ENCODE results near the gene ATP5F1D.

DNA sequence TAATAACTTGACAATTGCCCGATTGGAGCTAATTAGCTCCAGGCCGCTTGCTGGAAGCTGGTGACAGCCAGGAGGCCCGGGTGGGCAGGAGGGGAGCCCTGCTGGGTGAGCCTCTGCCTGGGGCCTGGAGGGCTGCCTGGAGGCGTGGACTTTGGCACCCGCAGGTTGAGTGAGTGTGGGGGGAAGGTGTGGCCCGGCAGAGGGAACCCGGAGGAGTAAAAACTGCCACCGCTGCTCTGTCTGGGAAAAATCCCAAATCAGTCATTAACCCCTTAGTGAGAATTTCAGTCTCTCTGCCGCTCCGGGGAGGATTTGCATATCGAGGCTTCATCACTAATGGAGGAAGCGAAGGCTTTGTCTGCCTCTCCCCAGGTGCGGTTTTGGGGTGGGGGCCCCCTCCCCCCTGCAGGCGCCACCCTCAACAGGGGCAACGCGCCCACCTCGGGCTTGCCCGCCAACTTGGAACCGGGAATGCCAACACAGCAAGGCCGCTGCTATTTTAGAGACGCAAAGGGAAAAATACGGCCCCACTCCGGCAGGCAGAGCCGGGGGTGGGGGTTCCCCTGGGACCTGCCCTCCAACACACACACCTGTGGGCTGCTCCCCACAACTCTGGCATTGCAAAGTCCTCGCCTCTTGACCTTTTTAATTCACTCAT, 50.3 kb downstream of the ATP5F1D start:
- TF ChIP-seq POLR2A (IDR thresholded peaks at IDR 0.05) = no peak
- TF ChIP-seq, protein P1, sequence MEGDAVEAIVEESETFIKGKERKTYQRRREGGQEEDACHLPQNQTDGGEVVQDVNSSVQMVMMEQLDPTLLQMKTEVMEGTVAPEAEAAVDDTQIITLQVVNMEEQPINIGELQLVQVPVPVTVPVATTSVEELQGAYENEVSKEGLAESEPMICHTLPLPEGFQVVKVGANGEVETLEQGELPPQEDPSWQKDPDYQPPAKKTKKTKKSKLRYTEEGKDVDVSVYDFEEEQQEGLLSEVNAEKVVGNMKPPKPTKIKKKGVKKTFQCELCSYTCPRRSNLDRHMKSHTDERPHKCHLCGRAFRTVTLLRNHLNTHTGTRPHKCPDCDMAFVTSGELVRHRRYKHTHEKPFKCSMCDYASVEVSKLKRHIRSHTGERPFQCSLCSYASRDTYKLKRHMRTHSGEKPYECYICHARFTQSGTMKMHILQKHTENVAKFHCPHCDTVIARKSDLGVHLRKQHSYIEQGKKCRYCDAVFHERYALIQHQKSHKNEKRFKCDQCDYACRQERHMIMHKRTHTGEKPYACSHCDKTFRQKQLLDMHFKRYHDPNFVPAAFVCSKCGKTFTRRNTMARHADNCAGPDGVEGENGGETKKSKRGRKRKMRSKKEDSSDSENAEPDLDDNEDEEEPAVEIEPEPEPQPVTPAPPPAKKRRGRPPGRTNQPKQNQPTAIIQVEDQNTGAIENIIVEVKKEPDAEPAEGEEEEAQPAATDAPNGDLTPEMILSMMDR (IDR thresholded peaks at IDR 0.05) = no peak

All from adrenal gland (tissue), 5 donors.